RPMI8226 (cell line): ENCODE measurements around the gene TEX14.
"Not testable (repeated sequence)": the region's sequence is repeated elsewhere in the genome, so short reads cannot be mapped to it uniquely, and the experiment has no call there.

ENCODE experiments used
- DNase-seq: peaks from one replicate; pipeline ENCODE4 v3.0.0-alpha.2; 2015

TEX14 gene

DNA sequence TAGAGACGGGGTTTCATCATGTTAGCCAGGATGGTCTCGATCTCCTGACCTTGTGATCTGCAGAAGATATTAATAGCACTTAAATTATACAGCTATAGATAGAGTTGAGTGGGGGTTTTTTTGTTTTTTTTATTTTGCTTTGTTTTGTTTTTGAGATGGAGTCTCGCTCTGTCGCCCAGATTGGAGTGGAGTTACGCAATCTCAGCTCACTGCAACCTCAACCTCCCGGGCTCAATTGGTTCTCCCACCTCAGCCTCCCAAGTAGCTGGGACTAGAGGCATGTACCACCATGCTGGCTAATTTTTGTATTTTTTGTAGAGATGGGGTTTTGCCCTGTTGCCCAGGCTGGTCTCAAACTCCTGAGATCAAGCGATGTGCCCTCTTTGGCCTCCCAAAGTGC is 1.8 kb downstream of the TEX14 start:
- not testable (repeated sequence) for DNase-seq

DNA sequence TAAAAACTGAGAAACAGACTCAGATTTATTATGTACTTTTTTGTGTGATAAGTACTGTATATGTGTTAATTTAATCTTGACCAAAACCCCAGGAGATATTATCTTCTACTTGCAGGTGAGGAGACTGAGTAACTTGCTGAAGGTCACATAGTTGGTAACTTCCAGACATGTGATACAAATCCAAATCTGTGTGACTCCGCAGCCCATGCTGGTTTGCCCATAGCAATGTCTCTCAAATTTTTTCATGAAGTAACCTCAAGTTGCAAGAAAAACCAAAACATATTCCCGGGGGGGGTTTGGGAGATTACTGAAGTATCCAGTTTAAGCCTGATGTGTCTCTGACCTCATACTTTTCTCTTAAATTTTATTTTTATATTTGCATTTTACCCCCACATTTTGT is 3.3 kb downstream of the TEX14 start:
- DNase-seq, result no peak

DNA sequence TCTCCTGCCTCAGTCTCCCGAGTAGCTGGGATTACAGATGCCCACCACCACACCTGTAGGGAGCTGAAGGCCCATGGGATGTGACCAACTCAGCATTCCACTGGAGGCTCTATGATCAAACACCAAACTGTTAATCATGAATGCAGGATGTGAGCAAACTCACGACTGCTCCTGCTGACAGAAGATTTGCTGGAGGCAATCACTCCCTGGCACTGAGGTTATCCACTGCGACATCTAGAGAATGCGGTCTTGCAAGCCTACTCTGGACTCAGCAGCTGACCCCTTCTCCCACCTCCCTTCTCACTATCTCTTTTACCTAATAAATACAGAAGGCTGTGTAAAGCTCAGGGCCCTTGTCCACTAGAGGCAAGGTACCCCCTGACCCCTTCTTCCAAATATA is 4.9 kb downstream of the TEX14 start:
- no peak for DNase-seq

DNA sequence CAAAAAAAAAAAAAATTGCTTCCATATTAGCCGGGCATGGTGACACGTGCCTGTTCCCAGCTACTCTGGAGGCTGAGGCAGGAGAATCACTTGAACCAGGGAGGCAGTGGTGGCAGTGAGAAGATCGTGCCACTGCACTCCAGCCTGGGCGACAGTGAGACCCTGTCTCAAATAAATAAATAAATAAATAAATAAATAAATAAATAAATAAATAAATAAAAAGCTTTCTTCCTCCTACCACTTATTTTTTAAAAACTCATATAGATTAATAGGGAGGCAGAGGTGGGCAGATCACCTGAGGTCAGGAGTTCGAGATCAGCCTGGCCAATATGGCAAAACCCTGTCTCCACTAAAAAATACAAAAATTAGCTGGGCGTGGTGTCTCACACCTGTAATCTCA is 7.4 kb downstream of the TEX14 start:
- not testable (repeated sequence) for DNase-seq

DNA sequence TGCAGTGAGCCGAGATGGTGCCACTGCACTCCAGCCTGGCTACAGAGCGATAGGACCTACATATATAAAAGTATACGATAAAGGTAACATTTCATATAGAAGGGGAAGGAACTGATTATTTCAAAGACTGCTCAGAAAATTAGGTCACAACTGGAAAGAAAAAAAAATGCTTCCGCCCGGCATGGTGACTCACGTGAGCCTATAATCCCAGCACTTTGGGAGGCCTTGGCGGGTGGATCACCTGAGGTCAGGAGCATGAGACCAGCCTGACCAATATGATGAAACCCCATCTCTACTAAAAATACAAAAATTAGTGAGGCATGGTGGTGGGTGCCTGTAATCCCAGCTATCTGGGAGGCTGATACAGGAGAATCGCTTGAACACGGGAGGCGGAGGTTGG is 7.8 kb downstream of the TEX14 start:
- no peak for DNase-seq

DNA sequence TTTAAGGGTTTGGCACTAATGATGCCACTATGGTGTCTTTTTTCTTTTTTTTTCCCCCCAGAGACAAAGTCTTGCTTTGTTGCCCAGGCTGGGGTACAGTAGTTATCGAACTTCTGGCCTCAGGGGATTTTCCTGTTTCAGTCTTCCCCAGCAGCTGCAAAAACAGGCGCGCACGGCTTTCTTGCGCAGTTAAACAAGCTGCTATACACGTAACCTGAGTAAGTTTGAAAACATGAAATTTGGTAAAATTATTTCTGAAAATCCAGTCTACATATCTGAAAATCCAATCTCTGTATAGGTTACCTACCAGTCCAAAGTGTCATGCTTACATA is 11.8 kb downstream of the TEX14 start:
- DNase-seq, result no peak

DNA sequence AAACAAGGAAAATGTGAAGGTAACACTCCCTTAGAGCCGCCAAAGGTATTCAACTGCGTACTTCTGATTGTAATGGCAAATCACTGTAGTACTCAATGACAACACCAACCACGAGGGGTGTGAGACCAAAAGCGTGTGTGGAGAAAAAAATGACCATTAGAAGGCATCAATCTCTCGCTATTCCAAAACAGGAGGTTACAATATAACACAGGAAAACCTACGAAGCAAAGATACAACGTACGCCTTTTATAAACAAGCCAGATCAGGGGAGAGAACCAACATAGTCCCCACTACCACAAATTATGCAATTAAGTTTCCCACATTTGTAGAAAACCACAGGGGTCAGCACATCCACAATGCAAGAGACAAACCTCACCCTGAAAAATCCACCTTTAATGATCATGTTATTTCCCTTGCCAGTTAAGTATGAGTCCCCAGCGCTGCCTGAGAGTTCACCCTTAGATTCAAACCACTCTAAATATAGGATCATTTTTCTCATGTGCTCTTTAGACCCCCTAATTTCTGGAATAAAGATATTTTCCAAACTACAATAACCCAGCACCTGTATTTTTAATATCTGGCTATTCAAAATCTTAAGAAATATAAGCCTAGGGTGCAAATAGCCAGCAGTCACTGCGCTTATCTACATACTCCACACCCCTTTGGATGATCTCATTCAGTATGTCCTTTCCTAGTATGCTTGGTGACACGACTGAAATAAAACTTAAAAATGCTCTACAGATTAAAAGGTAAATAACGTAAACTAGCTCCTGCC is 12.4 kb downstream of the TEX14 start:
- DNase-seq, result no peak

DNA sequence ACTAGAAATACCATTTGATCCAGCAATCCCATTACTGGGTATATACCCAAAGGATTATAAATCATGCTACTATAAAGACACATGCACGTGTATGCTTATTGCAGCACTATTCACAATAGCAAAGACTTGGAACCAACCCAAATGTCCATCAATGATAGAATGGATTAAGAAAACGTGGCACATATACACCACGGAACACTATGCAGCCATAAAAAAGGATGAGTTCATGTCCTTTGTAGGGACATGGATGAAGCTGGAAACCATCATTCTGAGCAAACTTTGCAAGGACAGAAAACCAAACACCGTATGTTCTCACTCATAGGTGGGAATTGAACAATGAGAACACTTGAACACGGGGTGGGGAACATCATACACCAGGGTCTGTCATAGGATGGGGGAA is 13.6 kb downstream of the TEX14 start:
- DNase-seq, result not testable (repeated sequence)

DNA sequence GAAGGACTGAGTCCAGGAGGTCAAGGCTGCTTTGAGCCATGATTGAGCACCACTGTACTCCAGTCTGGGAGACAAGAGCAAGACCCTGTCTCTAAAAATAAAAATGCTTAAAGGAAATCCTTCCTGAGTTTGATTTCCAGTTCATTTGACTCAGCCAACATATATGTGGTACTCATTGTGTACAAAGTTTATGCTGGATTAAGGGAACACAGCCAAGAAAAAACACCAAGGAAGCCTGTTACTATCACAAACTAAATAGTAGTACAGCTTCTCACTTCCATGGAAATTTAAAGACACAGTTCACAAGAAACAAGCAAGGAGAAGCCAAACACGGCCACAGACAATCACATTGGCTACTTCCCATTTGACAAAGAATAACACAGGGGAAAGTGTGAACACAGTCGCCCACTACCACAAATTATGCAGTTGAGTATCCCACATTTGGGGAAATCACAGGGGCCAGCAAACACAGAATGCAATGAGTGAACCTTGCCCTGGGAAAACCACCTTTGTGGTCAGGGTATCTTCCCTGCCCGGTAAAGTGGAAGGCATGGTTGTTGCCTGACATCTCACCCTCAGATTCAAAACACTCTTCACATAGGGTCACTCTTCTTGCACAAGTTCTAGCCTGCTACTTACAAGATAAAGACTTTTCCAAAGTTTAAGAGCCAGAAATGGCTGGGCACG is 14.5 kb downstream of the TEX14 start:
- no peak for DNase-seq

DNA sequence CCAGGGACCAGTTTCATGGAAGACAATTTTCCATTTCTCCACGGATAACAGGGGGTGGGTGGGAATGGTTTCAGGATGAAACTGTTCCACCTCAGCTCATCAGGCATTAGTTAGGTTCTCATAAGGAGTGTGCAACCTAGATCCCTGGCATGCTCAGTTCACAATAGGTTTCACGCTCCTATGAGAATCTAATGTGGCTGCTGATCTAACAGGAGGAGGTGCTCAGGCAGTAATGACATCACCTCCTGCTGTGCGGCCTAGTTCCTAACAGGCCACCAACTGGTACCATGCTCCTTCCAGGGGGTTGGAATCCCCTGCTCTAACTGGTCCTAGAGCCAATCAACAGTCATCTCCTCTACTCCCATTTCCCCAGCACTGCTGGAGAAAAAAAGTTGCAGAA is 19.9 kb downstream of the TEX14 start:
- DNase-seq, result no peak

DNA sequence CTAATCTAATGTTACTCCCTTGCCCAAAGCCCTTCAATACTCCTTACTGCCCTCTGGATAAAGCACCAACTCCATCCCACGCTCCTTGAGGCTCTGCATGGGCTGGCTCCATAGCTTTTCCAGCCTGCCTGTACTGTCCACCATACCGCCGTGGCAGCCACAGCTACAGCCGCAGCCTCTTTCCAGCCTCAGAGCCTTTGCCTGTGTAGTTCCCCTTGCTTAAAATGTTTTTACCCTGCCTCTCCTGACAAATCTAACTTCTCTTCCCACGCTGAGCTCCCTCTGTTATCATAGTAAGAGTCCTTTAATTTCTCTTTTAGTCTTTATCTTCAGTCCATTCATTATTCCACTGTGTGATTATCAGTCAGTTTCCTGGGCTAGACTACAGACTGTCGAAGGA is 22.0 kb downstream of the TEX14 start:
- DNase-seq, result no peak

DNA sequence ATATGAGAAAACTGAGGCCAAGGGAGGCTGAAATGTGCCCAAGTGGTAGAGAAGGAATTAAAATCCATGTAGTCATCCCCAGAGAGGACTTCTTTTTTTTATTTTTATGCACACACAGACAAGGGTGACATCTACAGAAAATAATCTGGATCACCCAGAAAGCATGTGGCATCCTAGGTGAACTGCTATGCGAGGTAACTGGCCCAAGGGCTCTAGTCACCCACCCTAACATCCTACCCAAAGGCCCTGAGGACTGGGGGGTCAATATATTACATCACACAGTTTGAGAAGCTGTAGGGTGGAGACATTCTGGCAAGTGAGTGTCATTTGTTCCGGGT is 23.3 kb downstream of the TEX14 start:
- no peak for DNase-seq

DNA sequence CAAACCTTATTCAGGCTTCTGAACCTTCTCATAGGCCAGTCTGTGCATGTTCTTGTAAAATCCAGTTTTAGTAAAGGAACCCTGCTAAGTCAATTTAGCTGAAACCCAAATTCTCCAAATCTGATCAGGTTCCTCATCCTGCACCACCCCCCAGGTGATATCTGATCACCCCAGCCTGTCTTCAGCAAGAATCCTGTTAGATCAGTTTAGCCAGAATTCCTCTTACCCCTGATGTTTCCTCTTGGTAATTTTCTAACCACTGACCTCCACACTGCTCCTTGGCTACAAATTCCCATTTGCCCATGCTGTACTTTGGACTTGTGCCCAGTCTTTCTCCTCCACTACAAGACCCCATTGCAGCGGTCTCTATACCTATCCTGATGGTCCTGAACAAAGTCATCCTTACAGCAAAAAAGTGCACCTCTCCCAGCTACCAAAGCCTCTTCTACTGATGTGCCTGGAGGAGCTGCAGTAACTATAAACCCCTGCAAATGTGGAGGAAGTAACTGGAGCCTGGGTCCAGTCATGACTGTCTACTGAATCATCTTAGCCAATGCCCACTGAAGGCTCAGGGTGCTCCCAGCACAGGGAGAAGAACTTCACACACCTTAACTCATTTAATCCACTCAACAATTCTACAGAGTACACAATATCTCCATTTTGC is 23.8 kb downstream of the TEX14 start:
- no peak for DNase-seq

DNA sequence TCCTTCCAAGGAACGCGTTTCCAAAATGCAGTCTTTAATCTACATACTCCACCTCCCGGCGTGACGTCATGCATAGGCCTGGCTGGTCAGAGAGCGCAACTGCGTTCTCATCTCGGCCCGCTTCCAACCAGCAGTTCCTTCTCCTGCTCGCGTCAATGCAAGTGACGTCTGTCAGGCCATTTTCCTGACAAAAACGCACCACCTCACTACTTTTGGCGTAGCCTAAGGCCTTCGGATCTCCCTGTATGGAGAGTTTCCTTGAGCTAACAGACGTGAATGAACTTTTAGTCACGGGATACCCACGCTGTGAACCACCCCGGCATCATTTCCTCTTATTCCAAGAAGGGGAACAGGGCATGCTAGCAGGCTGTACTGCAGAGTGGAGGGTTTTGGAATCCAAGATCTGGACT is 25.0 kb downstream of the TEX14 start:
- DNase-seq, result no peak

DNA sequence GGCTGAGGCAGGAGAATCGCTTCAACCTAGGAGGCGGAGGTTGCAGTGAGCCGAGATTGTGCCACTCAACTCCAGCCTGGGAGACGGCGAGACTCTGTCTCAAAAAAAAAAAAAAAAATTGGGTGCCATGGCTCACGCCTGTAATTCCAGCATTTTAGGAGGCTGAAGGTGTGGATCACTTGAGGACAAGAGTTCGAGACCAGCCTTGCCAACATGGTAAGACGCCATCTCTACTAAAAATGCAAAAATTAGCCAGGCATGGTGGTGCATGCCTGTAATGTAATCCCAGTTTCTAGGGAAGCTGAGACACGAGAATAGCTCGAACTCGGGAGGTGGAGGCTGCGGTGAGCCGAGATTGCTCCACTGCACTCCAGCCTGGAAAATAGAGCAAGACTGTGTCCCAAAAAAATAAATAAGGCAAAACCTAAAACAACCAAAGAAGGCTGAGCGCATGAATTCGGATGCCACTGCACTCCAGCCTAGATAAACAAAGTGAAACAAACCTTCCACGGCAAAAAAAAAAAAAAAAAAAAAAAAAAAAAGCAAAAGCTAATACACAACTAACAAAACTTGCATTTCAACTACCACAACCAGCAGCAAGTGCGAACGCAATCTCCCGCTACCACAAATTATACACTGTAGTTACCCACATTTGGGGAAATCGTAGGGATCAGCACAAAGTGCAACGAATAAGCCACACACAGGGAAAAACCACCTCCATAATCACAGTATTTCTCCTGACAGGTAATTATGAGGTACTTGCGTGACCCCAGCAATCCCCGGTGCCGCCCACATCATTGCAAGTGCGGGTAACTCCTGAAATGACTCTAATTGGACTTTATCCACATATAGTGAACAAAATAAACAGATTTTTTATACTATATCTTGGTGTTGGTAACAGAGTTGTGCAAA is 25.6 kb downstream of the TEX14 start:
- no peak for DNase-seq

DNA sequence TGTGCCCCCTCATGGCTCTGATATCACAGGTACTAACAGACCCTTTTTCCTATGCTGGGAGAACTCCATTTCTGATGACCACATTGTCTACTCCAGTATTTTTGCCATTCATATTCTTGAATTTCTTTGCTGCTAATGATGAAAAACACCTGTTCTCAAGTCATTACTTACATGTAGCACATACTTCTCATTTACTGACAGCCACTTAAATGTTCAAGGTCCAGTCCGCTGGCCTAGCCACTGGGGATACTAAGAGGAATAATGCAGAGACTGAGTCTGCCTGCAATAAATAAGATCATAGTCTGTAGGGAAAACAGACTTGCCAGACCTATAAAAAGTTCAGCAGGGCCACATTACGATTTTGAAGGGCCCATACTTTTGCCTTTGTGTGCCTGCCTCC is 27.5 kb downstream of the TEX14 start:
- DNase-seq, result no peak

DNA sequence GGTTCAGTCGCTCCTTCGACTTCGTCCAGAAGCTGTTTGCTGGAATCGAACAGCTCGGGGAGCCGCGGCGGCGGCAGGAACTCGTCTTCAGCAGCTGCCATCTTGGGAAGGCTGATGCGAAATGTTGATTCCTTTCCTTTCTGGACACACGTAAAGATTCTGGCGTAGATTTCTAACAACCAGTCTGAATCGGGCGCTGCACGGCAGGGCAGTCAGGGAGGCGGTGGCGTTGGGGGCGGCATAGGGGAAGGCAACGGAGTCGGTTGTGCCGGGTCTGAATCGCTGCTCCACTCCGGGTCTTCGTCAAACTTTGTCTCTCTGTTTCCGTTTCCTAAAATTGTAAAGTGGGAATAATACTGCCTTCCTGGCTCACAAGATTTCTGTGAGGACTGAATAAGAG is 30.3 kb downstream of the TEX14 start:
- no peak for DNase-seq

DNA sequence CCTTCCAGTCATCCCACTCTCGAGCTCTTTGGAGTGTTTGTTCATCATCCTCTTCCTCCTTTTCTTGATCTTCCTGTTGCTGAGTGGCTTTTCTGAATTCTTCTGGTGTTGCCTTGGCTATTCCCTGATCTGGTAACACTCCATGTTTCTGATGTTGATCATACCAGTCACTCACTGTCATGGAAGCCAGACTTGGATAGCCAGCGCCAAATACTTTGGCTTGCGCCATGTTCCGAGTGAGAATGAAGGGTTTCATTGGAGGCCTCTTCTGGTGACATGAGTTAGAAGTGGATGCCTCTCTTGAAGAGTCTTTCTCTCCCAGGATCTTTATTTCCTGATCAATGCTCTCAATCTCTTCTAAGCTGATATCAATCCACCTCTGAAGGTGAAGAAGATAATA is 31.2 kb downstream of the TEX14 start:
- DNase-seq, result no peak

DNA sequence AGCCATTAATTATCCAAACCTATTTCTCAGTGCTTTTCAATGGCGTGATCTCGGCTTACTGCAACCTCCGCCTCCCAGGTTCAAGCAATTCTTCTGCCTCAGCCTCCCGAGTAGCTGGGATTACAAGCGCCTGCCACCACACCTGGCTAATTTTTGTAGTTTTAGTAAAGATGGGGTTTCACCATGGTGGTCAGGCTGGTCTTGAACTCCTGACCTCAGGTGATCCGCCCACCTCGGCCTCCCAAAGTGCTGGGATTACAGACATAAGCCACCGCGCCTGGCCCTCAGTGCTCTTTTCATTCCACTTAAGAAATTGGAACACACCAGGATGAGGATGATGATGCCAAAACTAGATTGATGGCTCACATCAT is 32.1 kb downstream of the TEX14 start:
- DNase-seq, result not testable (repeated sequence)

DNA sequence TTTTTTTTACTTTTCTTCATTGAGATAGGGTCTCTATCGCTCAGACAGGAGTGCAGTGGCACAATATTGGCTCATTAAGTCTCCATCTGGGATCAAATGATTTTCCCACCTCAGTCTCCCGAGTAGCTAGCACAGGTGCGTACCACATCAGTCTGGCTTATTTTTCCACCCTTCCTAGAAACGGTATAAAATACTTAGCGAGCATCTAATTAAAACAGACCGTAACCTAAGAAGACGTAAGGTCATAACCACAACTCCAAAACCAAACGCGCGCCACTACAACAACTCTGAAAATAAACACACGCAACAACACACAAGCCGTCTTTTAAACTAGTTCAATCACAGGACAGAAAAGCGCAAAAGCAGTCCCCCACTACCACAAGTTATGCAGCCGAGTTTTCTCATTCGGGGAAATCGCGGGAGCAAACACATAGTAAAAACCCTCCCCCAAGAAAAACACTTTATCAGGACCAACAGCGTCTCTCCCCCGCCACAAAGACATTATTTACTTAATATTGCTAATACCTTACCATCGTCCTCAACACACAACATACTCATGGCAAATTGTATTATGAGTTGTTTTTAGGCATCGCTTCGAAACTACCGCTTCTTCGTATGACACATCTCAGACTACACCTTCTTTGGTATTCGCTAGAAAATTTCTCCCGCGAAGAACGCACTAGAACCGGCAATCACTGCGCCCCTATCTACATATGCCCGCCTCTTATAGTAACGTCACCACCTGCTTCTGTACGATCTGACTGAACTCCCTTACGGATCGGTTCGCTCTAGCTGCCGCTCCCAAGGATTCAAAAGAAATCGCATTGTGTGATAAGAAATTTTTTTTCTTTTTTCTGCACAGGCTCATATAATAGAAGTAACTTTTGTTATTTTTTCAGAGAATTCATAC is 32.8 kb downstream of the TEX14 start:
- DNase-seq, result peak; percentile 70

DNA sequence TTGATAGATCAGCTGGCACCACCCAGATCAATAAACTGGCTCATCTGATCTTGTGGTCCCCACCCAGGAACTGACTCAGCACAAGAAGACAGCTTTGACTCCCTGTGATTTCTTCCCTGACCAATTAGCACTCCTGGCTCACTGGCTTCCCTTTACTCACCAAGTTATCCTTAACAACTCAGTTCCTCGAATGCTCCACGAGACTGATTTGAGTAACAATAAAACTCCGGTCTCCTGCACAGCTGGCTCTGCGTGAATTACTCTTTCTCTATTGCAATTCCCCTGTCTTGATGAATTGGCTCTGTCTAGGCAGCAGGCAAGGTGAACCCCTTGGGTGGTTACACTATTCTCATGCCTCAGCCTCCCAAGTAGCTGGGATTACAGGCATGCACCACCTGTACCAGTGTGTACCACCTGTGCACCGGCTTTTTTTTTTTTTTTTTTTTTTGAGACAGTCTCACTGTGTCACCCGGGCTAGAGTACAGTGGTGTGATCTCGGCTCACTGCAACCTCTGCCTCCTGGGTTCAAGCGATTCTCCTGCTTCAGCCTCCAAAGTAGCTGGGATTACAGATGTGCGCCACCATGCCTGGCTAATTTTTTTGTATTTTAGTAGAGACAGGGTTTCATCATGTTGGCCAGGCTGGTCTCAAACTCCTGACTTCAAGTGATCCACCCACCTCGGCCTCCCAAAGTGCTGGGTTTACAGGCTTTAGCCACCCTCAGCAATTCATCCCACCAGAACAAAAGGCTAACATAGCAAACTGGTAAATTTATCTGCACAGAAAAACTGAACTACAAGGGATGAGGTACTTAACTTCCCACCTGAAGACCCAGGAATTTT is 33.7 kb downstream of the TEX14 start:
- DNase-seq, result not testable (repeated sequence)
